ENCODE results near the gene PPM1F.

The PPM1F gene

GRCh38 chr22:21919526-21920307 is 32.9 kb downstream of the PPM1F start:
- H3K23ac ChIP-seq (ENCODE audit: low read depth, low read length, poor library complexity) = peak overlapping the region; percentile 43
- no peak overlapping the region for H3K9ac ChIP-seq (ENCODE audit: low read depth, low read length, poor library complexity)
- H3K4me2 ChIP-seq (ENCODE audit: insufficient read depth, low read length, poor library complexity, severe bottlenecking) = no peak overlapping the region
- H3K36me3 ChIP-seq (replicated peaks in 1 of 2; ENCODE audit: control insufficient read depth in 2 of 2, insufficient read depth in 2 of 2, low read length in 2 of 2) = peaks cover 0 to 5% of the 10 kb centered on the region in 2 donors
- H2BK15ac ChIP-seq (ENCODE audit: low read length) = no peak overlapping the region
- no peak overlapping the region for H3K4ac ChIP-seq (ENCODE audit: low read length)
- H3K14ac ChIP-seq (ENCODE audit: low read length) = no peak overlapping the region
- DNase-seq (ENCODE audit: low spot score) = no peak
- no peak overlapping the region for H2BK12ac ChIP-seq (ENCODE audit: low read length)
- H3K9me3 ChIP-seq (replicated peaks in 1 of 2; ENCODE audit: control insufficient read depth in 2 of 2, insufficient read depth in 1 of 2, low read depth in 1 of 2, low read length in 2 of 2) = no peaks in the 10 kb centered on the region
- no peak overlapping the region for H2BK120ac ChIP-seq (ENCODE audit: low read depth, low read length)
- H3K27me3 ChIP-seq (ENCODE audit: control insufficient read depth in 3 of 3, insufficient read depth in 3 of 3, low read depth in 1 of 3, low read length in 3 of 3) = no peaks in the 10 kb centered on the region
- H3K4me1 ChIP-seq (ENCODE audit: control insufficient read depth in 2 of 2, insufficient read depth in 1 of 2, low read depth in 1 of 2, low read length in 2 of 2) = peaks cover 12 to 31% of the 10 kb centered on the region in 2 donors
- no peak overlapping the region for H2AFZ ChIP-seq (ENCODE audit: low read length)
- H2BK5ac ChIP-seq (ENCODE audit: low read length) = no peak overlapping the region
- no peak overlapping the region for H3K27ac ChIP-seq (replicated peaks; ENCODE audit: low read length)
- peak overlapping the region; percentile 48 for H3K18ac ChIP-seq (ENCODE audit: low read length)
- H4K91ac ChIP-seq (ENCODE audit: low read depth, low read length, poor library complexity) = peak overlapping the region; percentile 22
- peak overlapping the region; percentile 36 for H2AK5ac ChIP-seq (ENCODE audit: low read depth, low read length)
- no peaks in the 10 kb centered on the region for H3K79me1 ChIP-seq (ENCODE audit: low read depth, low read length)
- H4K8ac ChIP-seq (ENCODE audit: low read depth, low read length) = no peak overlapping the region
- H3K4me3 ChIP-seq (ENCODE audit: low read length in 2 of 2) = no peak overlapping the region
- no CpG with 5 or more reads among the region's 20 CpGs for whole genome bisulfite sequencing, 2 donors (ENCODE audit: extremely low coverage in 2 of 2, insufficient read length in 2 of 2, insufficient replicate concordance in 1 of 2)

GRCh38 chr22:21918466-21919185 is 34.0 kb downstream of the PPM1F start:
- Histone ChIP-seq H3K27me3 (ENCODE audit: control insufficient read depth in 3 of 3, insufficient read depth in 3 of 3, low read depth in 1 of 3, low read length in 3 of 3) (no peaks in the 10 kb centered on the region), H2BK120ac (ENCODE audit: low read depth, low read length) (no peak overlapping the region), H2BK5ac (ENCODE audit: low read length) (no peak overlapping the region), H3K14ac (ENCODE audit: low read length) (no peak overlapping the region), H2BK15ac (ENCODE audit: low read length) (no peak overlapping the region), H2BK12ac (ENCODE audit: low read length) (no peak overlapping the region), H3K9ac (ENCODE audit: low read depth, low read length, poor library complexity) (no peak overlapping the region), H2AFZ (ENCODE audit: low read length) (no peak overlapping the region), H3K4me2 (ENCODE audit: insufficient read depth, low read length, poor library complexity, severe bottlenecking) (no peak overlapping the region), H3K23ac (ENCODE audit: low read depth, low read length, poor library complexity) (peak overlapping the region; percentile 43), H3K79me1 (ENCODE audit: low read depth, low read length) (no peaks in the 10 kb centered on the region), H3K9me3 (replicated peaks in 1 of 2; ENCODE audit: control insufficient read depth in 2 of 2, insufficient read depth in 1 of 2, low read depth in 1 of 2, low read length in 2 of 2) (no peaks in the 10 kb centered on the region), H3K4me3 (ENCODE audit: low read length in 2 of 2) (no peak overlapping the region), H3K4ac (ENCODE audit: low read length) (no peak overlapping the region), H4K91ac (ENCODE audit: low read depth, low read length, poor library complexity) (no peak overlapping the region), H3K36me3 (replicated peaks in 1 of 2; ENCODE audit: control insufficient read depth in 2 of 2, insufficient read depth in 2 of 2, low read length in 2 of 2) (peaks cover 0 to 5% of the 10 kb centered on the region in 2 donors), H3K18ac (ENCODE audit: low read length) (no peak overlapping the region), H3K4me1 (ENCODE audit: control insufficient read depth in 2 of 2, insufficient read depth in 1 of 2, low read depth in 1 of 2, low read length in 2 of 2) (peaks cover 12 to 31% of the 10 kb centered on the region in 2 donors), H4K8ac (ENCODE audit: low read depth, low read length) (no peak overlapping the region), H2AK5ac (ENCODE audit: low read depth, low read length) (peak overlapping the region; percentile 36), H3K27ac (replicated peaks; ENCODE audit: low read length) (no peak overlapping the region)
- no CpG with 5 or more reads among the region's 12 CpGs for WGBS, 2 donors (ENCODE audit: extremely low coverage in 2 of 2, insufficient read length in 2 of 2, insufficient replicate concordance in 1 of 2)
- no peak for DNase-seq (ENCODE audit: low spot score)

GRCh38 chr22:21917959-21918261 is 34.7 kb downstream of the PPM1F start:
- Histone ChIP-seq H3K27me3 (ENCODE audit: control insufficient read depth in 3 of 3, insufficient read depth in 3 of 3, low read depth in 1 of 3, low read length in 3 of 3) (no peaks in the 10 kb centered on the region), H3K9ac (ENCODE audit: low read depth, low read length, poor library complexity) (no peak overlapping the region), H3K4me2 (ENCODE audit: insufficient read depth, low read length, poor library complexity, severe bottlenecking) (no peak overlapping the region), H3K27ac (replicated peaks; ENCODE audit: low read length) (no peak overlapping the region), H4K91ac (ENCODE audit: low read depth, low read length, poor library complexity) (no peak overlapping the region), H3K23ac (ENCODE audit: low read depth, low read length, poor library complexity) (peak overlapping the region; percentile 29), H2AFZ (ENCODE audit: low read length) (no peak overlapping the region), H2BK120ac (ENCODE audit: low read depth, low read length) (no peak overlapping the region), H3K79me1 (ENCODE audit: low read depth, low read length) (no peaks in the 10 kb centered on the region), H2BK5ac (ENCODE audit: low read length) (no peak overlapping the region), H3K4me1 (ENCODE audit: control insufficient read depth in 2 of 2, insufficient read depth in 1 of 2, low read depth in 1 of 2, low read length in 2 of 2) (peaks cover 12 to 31% of the 10 kb centered on the region in 2 donors), H3K14ac (ENCODE audit: low read length) (no peak overlapping the region), H3K9me3 (replicated peaks in 1 of 2; ENCODE audit: control insufficient read depth in 2 of 2, insufficient read depth in 1 of 2, low read depth in 1 of 2, low read length in 2 of 2) (no peaks in the 10 kb centered on the region), H4K8ac (ENCODE audit: low read depth, low read length) (no peak overlapping the region), H3K36me3 (replicated peaks in 1 of 2; ENCODE audit: control insufficient read depth in 2 of 2, insufficient read depth in 2 of 2, low read length in 2 of 2) (no peaks in the 10 kb centered on the region), H3K4me3 (ENCODE audit: low read length in 2 of 2) (no peak overlapping the region), H3K4ac (ENCODE audit: low read length) (no peak overlapping the region), H2BK15ac (ENCODE audit: low read length) (no peak overlapping the region), H2AK5ac (ENCODE audit: low read depth, low read length) (peak overlapping the region; percentile 16), H2BK12ac (ENCODE audit: low read length) (no peak overlapping the region), H3K18ac (ENCODE audit: low read length) (no peak overlapping the region)
- no CpG with 5 or more reads among the region's 6 CpGs for WGBS, 2 donors (ENCODE audit: extremely low coverage in 2 of 2, insufficient read length in 2 of 2, insufficient replicate concordance in 1 of 2)
- DNase-seq (ENCODE audit: low spot score) = no peak

GRCh38 chr22:21917181-21917958 is 35.3 kb downstream of the PPM1F start:
- no peak overlapping the region for H4K91ac ChIP-seq (ENCODE audit: low read depth, low read length, poor library complexity)
- H3K27ac ChIP-seq (replicated peaks; ENCODE audit: low read length) = no peak overlapping the region
- DNase-seq (ENCODE audit: low spot score) = no peak
- H3K18ac ChIP-seq (ENCODE audit: low read length) = peak overlapping the region; percentile 7
- H3K79me1 ChIP-seq (ENCODE audit: low read depth, low read length) = no peaks in the 10 kb centered on the region
- H2BK12ac ChIP-seq (ENCODE audit: low read length) = no peak overlapping the region
- H3K4ac ChIP-seq (ENCODE audit: low read length) = no peak overlapping the region
- H3K14ac ChIP-seq (ENCODE audit: low read length) = peak overlapping the region; percentile 63
- H2BK15ac ChIP-seq (ENCODE audit: low read length) = no peak overlapping the region
- no peak overlapping the region for H2BK5ac ChIP-seq (ENCODE audit: low read length)
- no peak overlapping the region for H3K4me2 ChIP-seq (ENCODE audit: insufficient read depth, low read length, poor library complexity, severe bottlenecking)
- H3K4me3 ChIP-seq (ENCODE audit: low read length in 2 of 2) = no peak overlapping the region
- WGBS, 2 donors (ENCODE audit: extremely low coverage in 2 of 2, insufficient read length in 2 of 2, insufficient replicate concordance in 1 of 2) = no CpG with 5 or more reads among the region's 17 CpGs
- H2BK120ac ChIP-seq (ENCODE audit: low read depth, low read length) = no peak overlapping the region
- no peaks in the 10 kb centered on the region for H3K36me3 ChIP-seq (replicated peaks in 1 of 2; ENCODE audit: control insufficient read depth in 2 of 2, insufficient read depth in 2 of 2, low read length in 2 of 2)
- H3K27me3 ChIP-seq (ENCODE audit: control insufficient read depth in 3 of 3, insufficient read depth in 3 of 3, low read depth in 1 of 3, low read length in 3 of 3) = no peaks in the 10 kb centered on the region
- H3K9ac ChIP-seq (ENCODE audit: low read depth, low read length, poor library complexity) = no peak overlapping the region
- no peak overlapping the region for H4K8ac ChIP-seq (ENCODE audit: low read depth, low read length)
- H3K4me1 ChIP-seq (ENCODE audit: control insufficient read depth in 2 of 2, insufficient read depth in 1 of 2, low read depth in 1 of 2, low read length in 2 of 2) = peaks cover 12 to 31% of the 10 kb centered on the region in 2 donors
- peak overlapping the region; percentile 16 for H2AK5ac ChIP-seq (ENCODE audit: low read depth, low read length)
- peak overlapping the region; percentile 43 for H2AFZ ChIP-seq (ENCODE audit: low read length)
- peak overlapping the region; percentile 29 for H3K23ac ChIP-seq (ENCODE audit: low read depth, low read length, poor library complexity)
- H3K9me3 ChIP-seq (replicated peaks in 1 of 2; ENCODE audit: control insufficient read depth in 2 of 2, insufficient read depth in 1 of 2, low read depth in 1 of 2, low read length in 2 of 2) = no peaks in the 10 kb centered on the region

Measured in neuronal stem cell (in vitro differentiated cells).